ENCODE results near the gene IFIT1.
A peak's percentile ranks its signal among the peaks of the same experiment; 100 is the strongest.

The IFIT1 gene

DNA sequence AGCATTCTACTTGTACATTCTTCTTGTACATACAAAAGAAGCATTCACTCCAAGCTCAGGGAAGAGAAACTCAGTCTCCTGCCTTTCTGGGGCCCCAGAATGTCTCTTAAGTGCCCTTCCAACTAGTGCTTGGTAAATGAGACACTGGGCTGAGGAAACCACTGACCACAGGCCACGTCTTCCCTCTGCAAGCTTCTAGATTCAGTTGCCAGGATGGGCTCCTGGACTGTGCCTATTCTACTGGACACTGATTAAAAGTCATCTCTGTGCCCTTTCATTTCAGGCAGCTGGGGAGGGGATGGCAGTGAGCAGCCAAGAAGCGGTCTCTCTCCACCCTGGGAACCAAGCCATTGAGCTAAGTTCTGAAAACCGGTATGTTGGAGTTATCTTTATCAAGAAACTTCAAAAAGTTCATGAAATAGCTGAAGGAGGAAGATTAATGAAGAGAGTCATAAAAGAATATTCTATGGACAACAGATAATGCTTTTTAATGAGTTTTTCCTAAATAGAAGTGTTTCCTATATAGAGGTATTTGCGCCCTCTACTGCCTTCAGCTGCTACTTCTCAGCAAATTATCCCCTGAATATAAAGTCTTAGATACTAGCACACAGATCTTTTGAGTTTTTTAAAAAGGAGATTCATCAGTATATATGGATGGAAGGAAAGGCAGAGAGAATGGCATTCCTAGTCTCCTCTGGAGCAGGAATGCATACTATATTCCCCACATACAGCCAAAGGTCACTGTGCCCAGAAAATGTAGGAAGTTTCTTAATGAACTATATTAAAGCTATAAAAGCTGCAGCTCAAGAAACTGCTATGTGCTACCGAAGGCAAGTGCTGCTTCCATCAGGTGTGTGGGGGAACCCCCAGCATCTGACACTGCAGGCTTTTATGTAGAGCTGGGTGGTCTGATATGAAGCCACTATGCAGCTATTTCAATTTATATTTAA is 23.0 kb upstream of the IFIT1 start:
- no peaks in the 10 kb centered on the region for H3K79me1 ChIP-seq (ENCODE audit: low read length)
- H4K8ac ChIP-seq (ENCODE audit: low read depth, low read length) = no peak overlapping the region
- peak overlapping the region; percentile 15 for H2BK120ac ChIP-seq (ENCODE audit: low read depth, low read length)
- peaks cover 8% of the 10 kb centered on the region for H3K4me1 ChIP-seq (ENCODE audit: control insufficient read depth, low read depth, low read length)
- no peak overlapping the region for H3K23ac ChIP-seq (ENCODE audit: low read length)
- H2BK5ac ChIP-seq (ENCODE audit: low read length) = peak overlapping the region; percentile 87
- H3K27me3 ChIP-seq (ENCODE audit: insufficient read depth, low read length, poor library complexity) = no peaks in the 10 kb centered on the region
- no peak overlapping the region for H2AK5ac ChIP-seq (ENCODE audit: low read length)
- H3K9ac ChIP-seq (ENCODE audit: low read length) = peak overlapping the region; percentile 36
- H3K18ac ChIP-seq (ENCODE audit: low read length) = peak overlapping the region; percentile 3
- no peak overlapping the region for H3K4me2 ChIP-seq (ENCODE audit: low read length)
- peak; percentile 53 for DNase-seq
- H3K36me3 ChIP-seq (ENCODE audit: control insufficient read depth, insufficient read depth, low read length) = no peaks in the 10 kb centered on the region
- no peak overlapping the region for H3K27ac ChIP-seq (ENCODE audit: low read depth, low read length)
- WGBS (ENCODE audit: extremely low coverage, insufficient coverage, low lambda C conversion rate) = no CpG with 5 or more reads among the region's 5 CpGs
- H2BK15ac ChIP-seq (replicated peaks; ENCODE audit: low read depth) = peak overlapping the region; percentile 94
- H3K4ac ChIP-seq (ENCODE audit: low read depth, low read length) = no peak overlapping the region
- H3K79me2 ChIP-seq (ENCODE audit: control insufficient read depth, insufficient read depth, low read length) = no peaks in the 10 kb centered on the region
- no peak overlapping the region for H4K5ac ChIP-seq (ENCODE audit: low read length)
- no peak overlapping the region for H3K4me3 ChIP-seq (ENCODE audit: low read length)
- H3K56ac ChIP-seq (ENCODE audit: low read length) = peak overlapping the region; percentile 67

DNA sequence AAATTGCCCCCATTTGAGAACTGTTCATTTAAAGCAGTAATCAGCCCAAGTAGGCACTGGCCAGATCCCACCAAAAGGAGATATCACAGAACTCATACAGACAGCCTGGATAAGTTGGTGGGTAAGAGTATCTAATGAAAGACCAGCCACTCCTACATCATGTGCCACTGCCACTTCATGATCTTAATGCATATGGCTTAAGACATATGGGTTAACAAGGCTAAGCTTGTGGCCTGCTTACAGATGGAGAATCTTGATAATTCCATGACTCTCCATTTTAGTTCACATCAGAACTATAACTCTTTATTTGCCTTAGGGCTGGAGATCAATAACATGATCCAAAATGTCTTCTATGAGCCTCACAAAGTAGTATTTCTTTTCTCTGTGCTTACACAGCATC is 21.3 kb upstream of the IFIT1 start:
- H3K4ac ChIP-seq (ENCODE audit: low read depth, low read length) = no peak overlapping the region
- peaks cover 8% of the 10 kb centered on the region for H3K4me1 ChIP-seq (ENCODE audit: control insufficient read depth, low read depth, low read length)
- no peak overlapping the region for H3K56ac ChIP-seq (ENCODE audit: low read length)
- H4K5ac ChIP-seq (ENCODE audit: low read length) = no peak overlapping the region
- no peak overlapping the region for H4K8ac ChIP-seq (ENCODE audit: low read depth, low read length)
- H2BK15ac ChIP-seq (replicated peaks; ENCODE audit: low read depth) = no peak overlapping the region
- no peak for DNase-seq
- H3K23ac ChIP-seq (ENCODE audit: low read length) = no peak overlapping the region
- H2AK5ac ChIP-seq (ENCODE audit: low read length) = no peak overlapping the region
- H3K79me1 ChIP-seq (ENCODE audit: low read length) = no peaks in the 10 kb centered on the region
- H2BK120ac ChIP-seq (ENCODE audit: low read depth, low read length) = no peak overlapping the region
- no peak overlapping the region for H3K9ac ChIP-seq (ENCODE audit: low read length)
- no peak overlapping the region for H3K27ac ChIP-seq (ENCODE audit: low read depth, low read length)
- H3K4me3 ChIP-seq (ENCODE audit: low read length) = no peak overlapping the region
- H3K4me2 ChIP-seq (ENCODE audit: low read length) = no peak overlapping the region
- no peaks in the 10 kb centered on the region for H3K36me3 ChIP-seq (ENCODE audit: control insufficient read depth, insufficient read depth, low read length)
- H3K79me2 ChIP-seq (ENCODE audit: control insufficient read depth, insufficient read depth, low read length) = no peaks in the 10 kb centered on the region
- H3K18ac ChIP-seq (ENCODE audit: low read length) = no peak overlapping the region
- no peak overlapping the region for H2BK5ac ChIP-seq (ENCODE audit: low read length)
- H3K27me3 ChIP-seq (ENCODE audit: insufficient read depth, low read length, poor library complexity) = no peaks in the 10 kb centered on the region

DNA sequence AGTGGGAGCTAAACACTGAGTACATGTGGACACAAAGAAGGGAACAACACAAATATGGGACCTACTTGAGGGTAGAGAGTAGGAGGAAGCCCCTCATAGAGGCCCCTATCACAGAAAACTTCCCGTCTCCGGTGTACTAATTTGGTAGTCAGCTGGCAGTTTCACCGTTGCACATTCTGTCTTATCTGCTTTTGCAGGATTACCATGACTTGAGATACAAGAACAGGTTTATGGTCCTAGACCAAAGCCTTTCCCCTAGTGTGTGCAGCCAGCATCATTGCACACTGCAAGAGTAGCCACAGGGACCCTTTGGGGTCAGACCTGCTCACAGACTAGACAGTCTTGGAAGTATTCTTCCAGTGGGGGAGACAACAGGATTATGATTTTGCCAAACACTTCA is 20.4 kb upstream of the IFIT1 start:
- Histone ChIP-seq H2BK5ac (ENCODE audit: low read length) (no peak overlapping the region), H3K4ac (ENCODE audit: low read depth, low read length) (no peak overlapping the region), H3K4me3 (ENCODE audit: low read length) (no peak overlapping the region)

DNA sequence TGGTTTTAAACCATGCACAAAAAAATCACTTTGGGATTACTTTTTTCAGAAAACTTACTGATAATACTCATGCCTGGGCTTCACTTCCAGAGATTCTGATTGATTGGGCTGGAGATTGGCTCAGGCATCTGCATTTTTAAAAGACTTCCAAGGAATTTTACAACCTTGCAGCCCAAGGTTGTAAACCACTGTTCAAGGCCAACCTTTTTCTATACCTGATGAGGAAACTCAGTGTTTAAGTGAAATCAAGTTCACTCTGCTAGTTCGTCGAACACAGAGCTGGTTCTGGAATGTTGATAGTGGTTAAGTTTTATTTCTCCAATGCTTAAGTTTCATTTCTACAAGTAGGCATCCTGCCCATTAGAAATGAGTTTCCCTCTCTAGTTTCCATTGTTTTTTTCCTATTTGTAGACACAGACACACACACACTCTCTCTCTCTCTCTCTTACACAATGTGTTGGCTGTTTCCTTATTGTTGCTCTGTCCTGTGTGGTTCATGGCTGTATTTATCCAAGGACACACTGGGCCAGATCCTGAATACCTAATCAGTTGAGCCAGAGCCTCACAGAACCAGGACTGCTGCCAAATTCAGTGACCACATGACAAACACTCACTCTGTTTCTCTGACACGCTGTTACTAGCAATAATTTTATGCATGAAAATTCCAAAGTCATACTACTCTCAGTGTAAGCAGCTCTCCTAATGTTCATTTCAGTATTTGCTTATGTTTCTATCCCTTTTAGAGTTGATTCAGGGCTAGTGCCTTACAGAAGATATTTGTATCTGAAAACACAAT is 18.3 kb upstream of the IFIT1 start:
- no peak overlapping the region for H2BK15ac ChIP-seq (replicated peaks; ENCODE audit: low read depth)
- no peak overlapping the region for H3K4me3 ChIP-seq (ENCODE audit: low read length)
- no peak overlapping the region for H2AK5ac ChIP-seq (ENCODE audit: low read length)
- no CpG with 5 or more reads among the region's 3 CpGs for WGBS (ENCODE audit: extremely low coverage, insufficient coverage, low lambda C conversion rate)
- H3K79me1 ChIP-seq (ENCODE audit: low read length) = no peaks in the 10 kb centered on the region
- H3K79me2 ChIP-seq (ENCODE audit: control insufficient read depth, insufficient read depth, low read length) = no peaks in the 10 kb centered on the region
- H4K5ac ChIP-seq (ENCODE audit: low read length) = no peak overlapping the region
- H3K27ac ChIP-seq (ENCODE audit: low read depth, low read length) = no peak overlapping the region
- H3K9ac ChIP-seq (ENCODE audit: low read length) = no peak overlapping the region
- DNase-seq = no peak
- no peak overlapping the region for H3K4me2 ChIP-seq (ENCODE audit: low read length)
- no peak overlapping the region for H2BK120ac ChIP-seq (ENCODE audit: low read depth, low read length)
- no peak overlapping the region for H3K18ac ChIP-seq (ENCODE audit: low read length)
- no peak overlapping the region for H3K23ac ChIP-seq (ENCODE audit: low read length)
- no peaks in the 10 kb centered on the region for H3K36me3 ChIP-seq (ENCODE audit: control insufficient read depth, insufficient read depth, low read length)
- H3K4me1 ChIP-seq (ENCODE audit: control insufficient read depth, low read depth, low read length) = peaks cover 3% of the 10 kb centered on the region
- H3K27me3 ChIP-seq (ENCODE audit: insufficient read depth, low read length, poor library complexity) = no peaks in the 10 kb centered on the region
- no peak overlapping the region for H2BK5ac ChIP-seq (ENCODE audit: low read length)
- H3K56ac ChIP-seq (ENCODE audit: low read length) = no peak overlapping the region
- no peak overlapping the region for H3K4ac ChIP-seq (ENCODE audit: low read depth, low read length)
- H4K8ac ChIP-seq (ENCODE audit: low read depth, low read length) = no peak overlapping the region

More for the DNA sequence above, 20.4 kb upstream of the IFIT1 start:
- no peak overlapping the region for H4K5ac ChIP-seq (ENCODE audit: low read length)
- no peaks in the 10 kb centered on the region for H3K27me3 ChIP-seq (ENCODE audit: insufficient read depth, low read length, poor library complexity)
- no peaks in the 10 kb centered on the region for H3K36me3 ChIP-seq (ENCODE audit: control insufficient read depth, insufficient read depth, low read length)
- peaks cover 8% of the 10 kb centered on the region for H3K4me1 ChIP-seq (ENCODE audit: control insufficient read depth, low read depth, low read length)
- H3K56ac ChIP-seq (ENCODE audit: low read length) = no peak overlapping the region
- WGBS (ENCODE audit: extremely low coverage, insufficient coverage, low lambda C conversion rate) = no CpG with 5 or more reads among the region's 3 CpGs
- no peak overlapping the region for H3K27ac ChIP-seq (ENCODE audit: low read depth, low read length)
- no peaks in the 10 kb centered on the region for H3K79me2 ChIP-seq (ENCODE audit: control insufficient read depth, insufficient read depth, low read length)
- H2BK15ac ChIP-seq (replicated peaks; ENCODE audit: low read depth) = no peak overlapping the region
- H2AK5ac ChIP-seq (ENCODE audit: low read length) = no peak overlapping the region
- H3K9ac ChIP-seq (ENCODE audit: low read length) = no peak overlapping the region
- no peak overlapping the region for H2BK120ac ChIP-seq (ENCODE audit: low read depth, low read length)
- no peak for DNase-seq
- H3K23ac ChIP-seq (ENCODE audit: low read length) = no peak overlapping the region
- no peak overlapping the region for H3K4me2 ChIP-seq (ENCODE audit: low read length)
- H3K79me1 ChIP-seq (ENCODE audit: low read length) = no peaks in the 10 kb centered on the region
- no peak overlapping the region for H3K18ac ChIP-seq (ENCODE audit: low read length)
- H4K8ac ChIP-seq (ENCODE audit: low read depth, low read length) = no peak overlapping the region

DNA sequence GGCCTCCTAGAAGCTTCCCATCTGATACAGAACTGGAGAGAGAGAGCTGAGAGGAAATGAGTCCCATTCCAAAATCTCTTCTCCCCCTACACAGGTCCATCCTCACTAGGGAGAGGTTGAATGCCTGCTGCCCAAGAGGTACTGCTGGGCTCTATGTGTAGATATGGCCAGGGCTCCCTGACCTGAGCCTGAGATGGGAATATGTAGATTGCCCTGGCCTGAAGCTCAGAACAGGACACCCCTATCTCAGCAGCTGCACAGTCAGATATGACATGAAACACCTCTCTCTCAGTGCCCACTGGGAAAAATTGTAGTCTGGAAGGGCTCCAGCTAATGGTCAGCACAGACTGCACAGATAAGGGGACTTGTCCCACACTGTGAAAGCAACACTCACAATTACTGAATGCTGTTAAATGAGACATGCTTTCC is 17.7 kb upstream of the IFIT1 start:
- H2BK15ac ChIP-seq (replicated peaks; ENCODE audit: low read depth) = no peak overlapping the region
- no peak for DNase-seq
- H2BK120ac ChIP-seq (ENCODE audit: low read depth, low read length) = no peak overlapping the region
- no peaks in the 10 kb centered on the region for H3K27me3 ChIP-seq (ENCODE audit: insufficient read depth, low read length, poor library complexity)
- no peak overlapping the region for H3K23ac ChIP-seq (ENCODE audit: low read length)
- no peak overlapping the region for H3K9ac ChIP-seq (ENCODE audit: low read length)
- H2BK5ac ChIP-seq (ENCODE audit: low read length) = no peak overlapping the region
- H3K18ac ChIP-seq (ENCODE audit: low read length) = no peak overlapping the region
- no peak overlapping the region for H4K8ac ChIP-seq (ENCODE audit: low read depth, low read length)
- no peaks in the 10 kb centered on the region for H3K79me2 ChIP-seq (ENCODE audit: control insufficient read depth, insufficient read depth, low read length)
- H3K27ac ChIP-seq (ENCODE audit: low read depth, low read length) = no peak overlapping the region
- no peak overlapping the region for H3K56ac ChIP-seq (ENCODE audit: low read length)
- no peak overlapping the region for H3K4me3 ChIP-seq (ENCODE audit: low read length)
- H2AK5ac ChIP-seq (ENCODE audit: low read length) = no peak overlapping the region
- H3K4ac ChIP-seq (ENCODE audit: low read depth, low read length) = no peak overlapping the region
- no peaks in the 10 kb centered on the region for H3K79me1 ChIP-seq (ENCODE audit: low read length)
- peaks cover 1% of the 10 kb centered on the region for H3K4me1 ChIP-seq (ENCODE audit: control insufficient read depth, low read depth, low read length)
- no peak overlapping the region for H3K4me2 ChIP-seq (ENCODE audit: low read length)
- H3K36me3 ChIP-seq (ENCODE audit: control insufficient read depth, insufficient read depth, low read length) = no peaks in the 10 kb centered on the region
- H4K5ac ChIP-seq (ENCODE audit: low read length) = no peak overlapping the region
